ENCODE data around the gene CTU2.

DNA sequence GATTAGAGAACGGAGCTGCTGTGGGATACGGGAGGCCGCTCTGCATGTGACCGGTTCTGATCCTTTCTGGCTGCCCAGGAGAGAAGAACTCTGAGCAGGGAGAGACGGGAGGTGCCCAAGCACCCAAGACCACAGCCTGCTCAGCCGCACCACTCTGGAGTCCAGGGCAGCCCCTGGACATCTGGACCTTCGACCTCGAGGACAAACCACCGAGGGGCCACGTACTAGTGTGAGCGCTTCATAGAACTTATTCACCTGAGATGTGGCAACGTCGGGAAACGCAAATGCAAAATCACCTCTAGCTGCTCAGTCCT is 6.0 kb upstream of the CTU2 start:
- TF ChIP-seq CTCF (conservative IDR thresholded peaks at IDR 0.05 in 1 of 2, IDR thresholded peaks at IDR 0.05 in 1 of 2; ENCODE audit: low read depth in 1 of 2, low read length in 2 of 2), result no peak
- no peak for TF ChIP-seq EZH2 (IDR thresholded peaks at IDR 0.05; ENCODE audit: low read length, missing control alignments)

All from fibroblast of lung (primary cell).